Panc1 (cell line): ENCODE data around the gene UGT1A8.

Source experiments
- CTCF ChIP-seq: fragments of 450-650 bp; IDR thresholded peaks from 2 replicates; pipeline ENCODE4 v1.5.1; 2017; ENCODE audit warnings: mild to moderate bottlenecking
- POLR2AphosphoS5 ChIP-seq: IDR thresholded peaks from 2 replicates; pipeline ENCODE4 v1.6.1; 2012; ENCODE audit warnings: mild to moderate bottlenecking, low read depth, low read length, moderate library complexity
- SIN3A ChIP-seq: IDR thresholded peaks from 2 replicates; pipeline ENCODE4 v1.6.1; 2012; ENCODE audit warnings: low read depth, mild to moderate bottlenecking, low read length, moderate library complexity, borderline replicate concordance; ENCODE audit not compliant: insufficient read depth
- TCF7L2 ChIP-seq: IDR thresholded peaks from 2 replicates; pipeline ENCODE4 v1.6.1; 2011; ENCODE audit warnings: mild to moderate bottlenecking, low read depth, low read length, inconsistent platforms
- TF ChIP-seq, protein P1 (sequence below), 2 experiments: IDR thresholded peaks; 2 replicates each; pipeline ENCODE4 v1.6.1; 2011 to 2012; ENCODE audit warnings: low read depth in 2 of 2, control low read depth in 1 of 2, low read length in 1 of 2, mild to moderate bottlenecking in 1 of 2, moderate library complexity in 1 of 2; ENCODE audit not compliant: insufficient read depth in 1 of 2

DNA sequence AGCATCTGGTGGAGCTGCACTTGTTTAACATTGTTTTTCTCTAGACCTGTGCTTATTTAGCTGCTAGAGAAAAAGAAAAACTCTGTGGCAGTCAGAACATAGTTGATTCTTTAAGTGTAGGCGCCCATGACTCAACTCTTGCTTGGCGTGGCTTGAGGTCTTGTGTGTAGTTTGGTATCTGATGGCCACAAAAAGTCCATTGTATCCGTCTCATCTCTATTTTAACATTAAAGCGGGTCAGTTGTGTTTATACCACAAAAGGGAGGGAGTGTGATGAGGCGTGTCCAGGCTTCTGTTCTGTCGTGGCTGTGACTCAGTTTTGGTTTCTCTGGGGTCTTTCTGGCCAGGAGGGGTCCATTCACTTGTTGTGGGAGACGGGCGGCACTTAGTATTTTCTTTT, 24.2 kb upstream of the UGT1A8 start:
- TF ChIP-seq, protein P1, sequence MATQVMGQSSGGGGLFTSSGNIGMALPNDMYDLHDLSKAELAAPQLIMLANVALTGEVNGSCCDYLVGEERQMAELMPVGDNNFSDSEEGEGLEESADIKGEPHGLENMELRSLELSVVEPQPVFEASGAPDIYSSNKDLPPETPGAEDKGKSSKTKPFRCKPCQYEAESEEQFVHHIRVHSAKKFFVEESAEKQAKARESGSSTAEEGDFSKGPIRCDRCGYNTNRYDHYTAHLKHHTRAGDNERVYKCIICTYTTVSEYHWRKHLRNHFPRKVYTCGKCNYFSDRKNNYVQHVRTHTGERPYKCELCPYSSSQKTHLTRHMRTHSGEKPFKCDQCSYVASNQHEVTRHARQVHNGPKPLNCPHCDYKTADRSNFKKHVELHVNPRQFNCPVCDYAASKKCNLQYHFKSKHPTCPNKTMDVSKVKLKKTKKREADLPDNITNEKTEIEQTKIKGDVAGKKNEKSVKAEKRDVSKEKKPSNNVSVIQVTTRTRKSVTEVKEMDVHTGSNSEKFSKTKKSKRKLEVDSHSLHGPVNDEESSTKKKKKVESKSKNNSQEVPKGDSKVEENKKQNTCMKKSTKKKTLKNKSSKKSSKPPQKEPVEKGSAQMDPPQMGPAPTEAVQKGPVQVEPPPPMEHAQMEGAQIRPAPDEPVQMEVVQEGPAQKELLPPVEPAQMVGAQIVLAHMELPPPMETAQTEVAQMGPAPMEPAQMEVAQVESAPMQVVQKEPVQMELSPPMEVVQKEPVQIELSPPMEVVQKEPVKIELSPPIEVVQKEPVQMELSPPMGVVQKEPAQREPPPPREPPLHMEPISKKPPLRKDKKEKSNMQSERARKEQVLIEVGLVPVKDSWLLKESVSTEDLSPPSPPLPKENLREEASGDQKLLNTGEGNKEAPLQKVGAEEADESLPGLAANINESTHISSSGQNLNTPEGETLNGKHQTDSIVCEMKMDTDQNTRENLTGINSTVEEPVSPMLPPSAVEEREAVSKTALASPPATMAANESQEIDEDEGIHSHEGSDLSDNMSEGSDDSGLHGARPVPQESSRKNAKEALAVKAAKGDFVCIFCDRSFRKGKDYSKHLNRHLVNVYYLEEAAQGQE (IDR thresholded peaks at IDR 0.05; ENCODE audit: insufficient read depth in 1 of 2, low read depth in 2 of 2, low read length in 1 of 2), result no peak
- no peak for TF ChIP-seq POLR2AphosphoS5
- no peak for TF ChIP-seq CTCF
- TF ChIP-seq TCF7L2, result no peak
- TF ChIP-seq SIN3A, result no peak
